ENCODE measurements around the gene GRID1. TPM values are rescaled to one million over a fixed set of nuclear protein-coding genes. Genes with fewer than 3 reads are reported as not detected.

The GRID1 gene
- total and polyA plus RNA-seq, 8 donors: 0.31 to 8.5 (median 1.0) TPM; not detected in 1

DNA sequence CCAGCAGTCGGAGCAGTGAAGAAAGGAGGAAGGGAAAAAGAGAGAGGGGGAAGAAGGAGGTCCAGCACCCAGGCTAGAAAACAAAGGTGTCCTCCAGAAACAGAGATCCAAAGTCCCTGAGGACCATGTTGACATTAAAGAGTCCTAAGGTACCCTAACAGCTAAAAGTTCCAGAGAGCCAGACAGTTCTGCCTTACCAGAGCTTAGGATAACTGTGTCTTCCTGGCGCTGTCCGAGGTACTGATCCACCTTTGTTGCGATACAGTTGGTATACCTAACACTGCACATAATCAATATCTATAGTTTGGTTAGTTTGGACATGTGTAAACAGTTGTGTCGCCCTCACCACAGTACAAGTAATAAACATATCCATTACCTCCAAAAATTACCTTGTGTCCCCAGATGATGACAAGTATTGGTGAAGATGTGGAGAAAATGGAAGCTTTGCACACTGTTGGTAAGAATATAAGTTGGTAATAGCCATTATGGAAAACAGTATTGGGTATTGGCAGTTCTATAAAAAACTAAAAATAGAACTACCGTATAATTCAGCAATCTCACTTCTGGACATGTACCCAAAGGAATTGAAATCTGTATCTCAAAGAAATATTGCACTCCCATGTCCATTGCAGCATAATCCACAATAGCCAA is 59.8 kb downstream of the GRID1 start:
- no peak overlapping the region for H3K27ac ChIP-seq
- no peaks in the 10 kb centered on the region for H3K9me3 ChIP-seq
- H3K27me3 ChIP-seq: no peaks in the 10 kb centered on the region
- 28 to 34% (median 30%) methylated on average over 6 of the region's 6 CpGs for WGBS, 5 donors
- H3K4me3 ChIP-seq: no peak overlapping the region
- TF ChIP-seq, protein P1, sequence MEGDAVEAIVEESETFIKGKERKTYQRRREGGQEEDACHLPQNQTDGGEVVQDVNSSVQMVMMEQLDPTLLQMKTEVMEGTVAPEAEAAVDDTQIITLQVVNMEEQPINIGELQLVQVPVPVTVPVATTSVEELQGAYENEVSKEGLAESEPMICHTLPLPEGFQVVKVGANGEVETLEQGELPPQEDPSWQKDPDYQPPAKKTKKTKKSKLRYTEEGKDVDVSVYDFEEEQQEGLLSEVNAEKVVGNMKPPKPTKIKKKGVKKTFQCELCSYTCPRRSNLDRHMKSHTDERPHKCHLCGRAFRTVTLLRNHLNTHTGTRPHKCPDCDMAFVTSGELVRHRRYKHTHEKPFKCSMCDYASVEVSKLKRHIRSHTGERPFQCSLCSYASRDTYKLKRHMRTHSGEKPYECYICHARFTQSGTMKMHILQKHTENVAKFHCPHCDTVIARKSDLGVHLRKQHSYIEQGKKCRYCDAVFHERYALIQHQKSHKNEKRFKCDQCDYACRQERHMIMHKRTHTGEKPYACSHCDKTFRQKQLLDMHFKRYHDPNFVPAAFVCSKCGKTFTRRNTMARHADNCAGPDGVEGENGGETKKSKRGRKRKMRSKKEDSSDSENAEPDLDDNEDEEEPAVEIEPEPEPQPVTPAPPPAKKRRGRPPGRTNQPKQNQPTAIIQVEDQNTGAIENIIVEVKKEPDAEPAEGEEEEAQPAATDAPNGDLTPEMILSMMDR (IDR thresholded peaks at IDR 0.05): no peak
- TF ChIP-seq POLR2A (IDR thresholded peaks at IDR 0.05) (no peak), EP300 (IDR thresholded peaks at IDR 0.05) (no peak), POLR2AphosphoS5 (IDR thresholded peaks at IDR 0.05) (no peak)
- intact Hi-C loops (cut with DNase I; ENCODE audit: low total_unique reads): no loop called here
- DNase-seq: peak in 1 of 2 donors; percentile 55
- H3K4me1 ChIP-seq: no peaks in the 10 kb centered on the region
- no peaks in the 10 kb centered on the region for H3K36me3 ChIP-seq

DNA sequence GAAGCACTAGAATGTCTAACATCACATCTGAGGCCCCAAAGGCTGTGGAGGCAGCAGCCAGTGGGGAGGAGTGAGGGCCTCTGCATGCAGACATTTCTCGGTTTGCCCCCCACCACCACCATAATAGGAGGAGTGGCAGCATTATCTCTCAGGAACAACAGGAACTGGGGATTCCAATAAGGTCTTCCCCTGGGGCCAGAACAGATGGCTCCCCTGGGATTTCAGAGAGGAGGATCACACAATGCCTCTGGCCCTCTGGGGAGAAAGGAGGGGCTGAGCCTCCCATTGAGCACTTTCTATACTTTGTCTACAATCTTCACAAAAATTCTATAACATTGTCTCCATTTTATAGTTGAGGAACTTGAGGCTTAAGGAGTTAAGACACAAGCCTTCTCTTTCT is 61.1 kb downstream of the GRID1 start:
- DNase-seq: no peak
- intact Hi-C loops (cut with DNase I; ENCODE audit: low total_unique reads): no loop called here
- Histone ChIP-seq H3K4me1 (no peaks in the 10 kb centered on the region), H3K9me3 (no peaks in the 10 kb centered on the region), H3K36me3 (no peaks in the 10 kb centered on the region), H3K27ac (no peak overlapping the region), H3K4me3 (no peak overlapping the region), H3K27me3 (no peaks in the 10 kb centered on the region)
- TF ChIP-seq POLR2A (IDR thresholded peaks at IDR 0.05) (no peak), POLR2AphosphoS5 (IDR thresholded peaks at IDR 0.05) (no peak)
- TF ChIP-seq, protein P1 (IDR thresholded peaks at IDR 0.05): no peak
- 25 to 86% (median 42%) methylated on average over 1 of the region's 1 CpG for WGBS, 5 donors

DNA sequence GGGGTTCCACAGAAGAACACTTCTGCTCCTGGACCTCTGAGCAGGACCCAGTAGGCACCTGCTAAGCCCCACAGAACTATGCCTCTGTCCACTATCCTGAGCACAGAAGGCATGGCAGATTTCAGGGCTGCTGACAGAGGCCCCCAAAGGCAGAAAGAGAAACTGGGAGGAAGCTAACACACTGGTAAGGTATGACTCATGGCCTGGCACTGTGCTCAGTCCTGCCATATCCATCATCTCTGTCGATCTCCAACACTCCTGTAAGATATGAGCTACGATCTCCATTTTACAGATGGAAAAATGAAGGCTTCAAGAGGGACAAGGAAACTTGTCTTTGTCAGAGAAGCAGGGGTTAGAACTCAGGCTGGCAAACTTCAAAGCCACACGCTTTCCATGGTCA is 62.2 kb downstream of the GRID1 start:
- 66 to 82% (median 70%) methylated on average over 3 of the region's 3 CpGs for WGBS, 5 donors
- intact Hi-C loops (cut with DNase I; ENCODE audit: low total_unique reads): no loop called here
- DNase-seq: no peak
- Histone ChIP-seq H3K4me3 (no peak overlapping the region), H3K27me3 (no peaks in the 10 kb centered on the region), H3K4me1 (no peaks in the 10 kb centered on the region), H3K9me3 (no peaks in the 10 kb centered on the region), H3K27ac (no peak overlapping the region), H3K36me3 (no peaks in the 10 kb centered on the region)
- TF ChIP-seq POLR2AphosphoS5 (IDR thresholded peaks at IDR 0.05) (no peak), POLR2A (IDR thresholded peaks at IDR 0.05) (no peak), EP300 (IDR thresholded peaks at IDR 0.05) (no peak)
- TF ChIP-seq, protein P1 (IDR thresholded peaks at IDR 0.05): no peak

DNA sequence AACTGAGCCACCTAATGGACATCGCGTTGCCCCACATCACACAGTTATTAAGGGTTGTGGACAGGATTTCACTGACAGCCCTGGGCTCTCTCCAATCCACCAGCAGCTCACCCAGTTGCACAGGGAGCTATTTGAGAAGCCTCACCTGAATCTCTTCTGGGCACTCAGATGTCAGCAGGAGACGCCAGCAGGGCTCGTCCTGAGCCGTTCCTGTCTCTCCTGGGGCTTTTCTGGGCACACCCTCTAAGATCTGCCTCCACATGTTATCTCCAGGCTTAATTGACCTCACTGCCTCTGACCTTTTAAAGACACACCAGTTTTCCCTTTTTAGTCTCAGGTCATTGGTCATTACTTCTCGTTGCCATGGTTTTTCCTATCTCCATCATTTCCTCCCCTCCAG is 63.0 kb downstream of the GRID1 start:
- no peak overlapping the region for H3K27ac ChIP-seq
- peak in 1 of 2 donors; percentile 10 for DNase-seq
- H3K36me3 ChIP-seq: no peaks in the 10 kb centered on the region
- no peak overlapping the region for H3K4me3 ChIP-seq
- no peaks in the 10 kb centered on the region for H3K27me3 ChIP-seq
- no peaks in the 10 kb centered on the region for H3K9me3 ChIP-seq
- WGBS, 5 donors: 57 to 69% (median 61%) methylated on average over 6 of the region's 6 CpGs
- H3K4me1 ChIP-seq: no peaks in the 10 kb centered on the region
- intact Hi-C loops (cut with DNase I; ENCODE audit: low total_unique reads): no loop called here
- TF ChIP-seq, protein P1 (IDR thresholded peaks at IDR 0.05): no peak
- TF ChIP-seq POLR2AphosphoS5 (IDR thresholded peaks at IDR 0.05) (no peak), EP300 (IDR thresholded peaks at IDR 0.05) (no peak), POLR2A (IDR thresholded peaks at IDR 0.05) (no peak)
